Smooth muscle cell (in vitro differentiated cells): ENCODE measurements around the gene B4GALT2. TPM values are rescaled to one million over a fixed set of nuclear protein-coding genes. Genes with fewer than 3 reads are reported as not detected.

Experiments
- DNase-seq: peaks from one replicate; lab custom pipeline; 2025; ENCODE audit not compliant: unreplicated experiment; lab: John Stamatoyannopoulos, UW
- H2AFZ ChIP-seq: fragments of 200-600 bp; sonication (generic); 2 replicates; pipeline ENCODE4 v1.6.0; 2016; ENCODE audit warnings: antibody characterized with exemption, low read depth, mild to moderate bottlenecking
- H3F3A ChIP-seq: fragments of 200-600 bp; sonication (generic); 2 replicates; pipeline ENCODE4 v1.6.0; 2017; ENCODE audit warnings: antibody characterized with exemption, low read depth
- H3K27ac ChIP-seq: fragments of 200-600 bp; sonication (generic); 2 replicates; pipeline ENCODE4 v1.5.1; 2016; ENCODE audit warnings: low read depth, mild to moderate bottlenecking
- H3K27me3 ChIP-seq: fragments of 200-600 bp; sonication (generic); 2 replicates; pipeline ENCODE4 v1.6.1; 2016; ENCODE audit warnings: low read depth, mild to moderate bottlenecking
- H3K36me3 ChIP-seq: fragments of 200-600 bp; sonication (generic); 2 replicates; pipeline ENCODE4 v1.5.1; 2016; ENCODE audit warnings: low read depth
- H3K4me1 ChIP-seq: fragments of 200-600 bp; sonication (generic); 2 replicates; pipeline ENCODE4 v1.5.1; 2016; ENCODE audit warnings: low read depth
- H3K4me2 ChIP-seq: fragments of 200-600 bp; sonication (generic); 2 replicates; pipeline ENCODE4 v1.6.0; 2016; ENCODE audit warnings: mild to moderate bottlenecking
- H3K4me3 ChIP-seq: fragments of 200-600 bp; sonication (generic); 2 replicates; pipeline ENCODE4 v1.5.1; 2016; ENCODE audit warnings: mild to moderate bottlenecking
- H3K79me2 ChIP-seq: fragments of 200-600 bp; sonication (generic); 2 replicates; pipeline ENCODE4 v1.6.0; 2016; ENCODE audit warnings: low read depth, mild to moderate bottlenecking
- H3K9ac ChIP-seq: fragments of 200-600 bp; sonication (generic); 2 replicates; pipeline ENCODE4 v1.6.0; 2016; ENCODE audit warnings: low read depth
- H3K9me3 ChIP-seq: fragments of 200-600 bp; sonication (generic); replicated peaks from 2 replicates; pipeline ENCODE4 v1.5.1; 2016; ENCODE audit warnings: low read depth
- H4K20me1 ChIP-seq: fragments of 200-600 bp; sonication (generic); 2 replicates; pipeline ENCODE4 v1.6.0; 2016; ENCODE audit warnings: low read depth
- WGBS: methylation state at CpG from one replicate; pipeline ENCODE4 v1.1.7; 2016; ENCODE audit warnings: low lambda C conversion rate; 5-methylcytosine and 5-hydroxymethylcytosine counted together
- polyA plus RNA-seq: library from polyadenylated mRNA; unstranded; fragments of >200 nt; fragmentation: Nextera tagmentation; extraction: Ambion mirVana; gene quantifications from 2 replicates; pipeline ENCODE4 v1.2.1, GENCODE V29; 2016
- total RNA-seq: library from RNA; depleted of rRNA; stranded (reverse); fragments of >200 nt; gene quantifications from 2 replicates; pipeline ENCODE4 v1.2.3, GENCODE V29; 2014
- TF ChIP-seq, protein P1 (sequence below): fragments of 200-600 bp; sonication (generic); IDR thresholded peaks from 2 replicates; pipeline ENCODE4 v1.5.1; 2017; ENCODE audit warnings: borderline replicate concordance, mild to moderate bottlenecking, antibody characterized with exemption; ENCODE audit not compliant: insufficient read depth, poor library complexity, severe bottlenecking

B4GALT2 gene
- total and polyA plus RNA-seq, 2 experiments from 2014 or later: 52.4 to 135 TPM

DNA sequence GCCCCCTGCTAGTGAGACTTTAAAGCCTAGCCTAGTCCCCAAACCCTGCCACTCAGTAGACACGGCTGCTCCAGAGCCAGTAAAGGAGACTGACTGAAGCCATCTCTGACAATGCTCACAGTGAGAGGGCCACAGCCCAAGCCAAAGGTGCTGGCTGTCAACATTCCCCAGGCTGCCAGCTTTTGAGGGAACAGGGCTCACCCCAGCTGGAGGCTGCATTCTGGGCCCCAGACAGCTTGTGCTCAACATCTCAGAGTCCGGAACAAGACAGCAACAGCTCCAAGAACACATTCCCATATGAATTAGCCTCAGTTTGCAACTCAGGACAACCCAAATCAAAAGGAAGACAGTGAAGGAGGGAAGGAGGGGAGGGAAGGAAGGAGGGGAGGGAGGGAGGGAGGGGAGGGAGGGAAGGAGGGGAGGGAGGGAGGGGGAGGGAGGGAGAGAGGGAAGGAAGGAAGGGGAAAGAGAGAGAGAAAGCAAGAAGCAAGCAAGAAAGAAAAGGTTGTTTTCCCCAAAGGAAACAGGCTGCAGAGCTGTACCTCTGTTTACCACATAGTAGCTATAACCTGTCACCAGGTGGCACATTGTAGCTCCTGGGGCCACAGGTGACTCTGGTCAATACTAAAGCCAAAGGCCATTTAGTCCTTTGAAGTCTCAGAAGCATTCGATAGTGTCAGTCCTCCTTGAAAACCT is 40.0 kb upstream of the B4GALT2 start:
- 82% methylated on average over 3 of the region's 3 CpGs for WGBS
- H3K27ac ChIP-seq: no peak overlapping the region
- H3K4me1 ChIP-seq: no peaks in the 10 kb centered on the region
- no peak overlapping the region for H3K9ac ChIP-seq
- no peak overlapping the region for H3K4me2 ChIP-seq
- no peaks in the 10 kb centered on the region for H4K20me1 ChIP-seq
- DNase-seq: no peak
- no peaks in the 10 kb centered on the region for H3K79me2 ChIP-seq
- no peaks in the 10 kb centered on the region for H3K36me3 ChIP-seq
- no peak overlapping the region for H2AFZ ChIP-seq
- TF ChIP-seq, protein P1, sequence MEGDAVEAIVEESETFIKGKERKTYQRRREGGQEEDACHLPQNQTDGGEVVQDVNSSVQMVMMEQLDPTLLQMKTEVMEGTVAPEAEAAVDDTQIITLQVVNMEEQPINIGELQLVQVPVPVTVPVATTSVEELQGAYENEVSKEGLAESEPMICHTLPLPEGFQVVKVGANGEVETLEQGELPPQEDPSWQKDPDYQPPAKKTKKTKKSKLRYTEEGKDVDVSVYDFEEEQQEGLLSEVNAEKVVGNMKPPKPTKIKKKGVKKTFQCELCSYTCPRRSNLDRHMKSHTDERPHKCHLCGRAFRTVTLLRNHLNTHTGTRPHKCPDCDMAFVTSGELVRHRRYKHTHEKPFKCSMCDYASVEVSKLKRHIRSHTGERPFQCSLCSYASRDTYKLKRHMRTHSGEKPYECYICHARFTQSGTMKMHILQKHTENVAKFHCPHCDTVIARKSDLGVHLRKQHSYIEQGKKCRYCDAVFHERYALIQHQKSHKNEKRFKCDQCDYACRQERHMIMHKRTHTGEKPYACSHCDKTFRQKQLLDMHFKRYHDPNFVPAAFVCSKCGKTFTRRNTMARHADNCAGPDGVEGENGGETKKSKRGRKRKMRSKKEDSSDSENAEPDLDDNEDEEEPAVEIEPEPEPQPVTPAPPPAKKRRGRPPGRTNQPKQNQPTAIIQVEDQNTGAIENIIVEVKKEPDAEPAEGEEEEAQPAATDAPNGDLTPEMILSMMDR: no peak
- H3K4me3 ChIP-seq: no peak overlapping the region
- no peaks in the 10 kb centered on the region for H3K9me3 ChIP-seq
- H3K27me3 ChIP-seq: peaks cover 25% of the 10 kb centered on the region
- no peaks in the 10 kb centered on the region for H3F3A ChIP-seq

DNA sequence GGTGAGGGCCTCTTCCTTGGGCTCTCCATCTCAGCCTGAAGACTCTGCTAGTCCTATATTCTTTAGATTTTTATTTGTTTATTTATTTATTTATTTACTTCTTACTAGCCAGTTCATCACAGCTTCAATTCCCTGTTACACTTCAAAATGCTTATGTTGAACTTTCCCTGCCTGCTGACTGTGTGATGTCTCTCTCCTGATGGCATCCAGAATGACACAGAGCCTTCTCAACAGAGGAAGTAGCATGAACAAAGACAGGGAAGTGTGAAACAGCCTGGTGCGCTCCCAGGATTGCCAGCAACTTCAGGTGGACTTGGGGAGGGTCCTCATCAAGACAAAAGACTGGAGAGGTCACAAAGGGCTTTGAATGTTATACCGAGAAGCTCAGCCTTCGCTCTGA is 36.6 kb upstream of the B4GALT2 start:
- Histone ChIP-seq H3K4me2 (no peak overlapping the region), H4K20me1 (no peaks in the 10 kb centered on the region), H2AFZ (no peak overlapping the region), H3K9me3 (no peaks in the 10 kb centered on the region), H3K4me1 (peaks cover 2% of the 10 kb centered on the region), H3F3A (no peaks in the 10 kb centered on the region), H3K4me3 (no peak overlapping the region), H3K36me3 (no peaks in the 10 kb centered on the region), H3K9ac (no peak overlapping the region), H3K79me2 (peaks cover 3% of the 10 kb centered on the region), H3K27me3 (peaks cover 11% of the 10 kb centered on the region), H3K27ac (no peak overlapping the region)
- no peak for DNase-seq
- TF ChIP-seq, protein P1: no peak
- 85% methylated on average over 3 of the region's 3 CpGs for WGBS

DNA sequence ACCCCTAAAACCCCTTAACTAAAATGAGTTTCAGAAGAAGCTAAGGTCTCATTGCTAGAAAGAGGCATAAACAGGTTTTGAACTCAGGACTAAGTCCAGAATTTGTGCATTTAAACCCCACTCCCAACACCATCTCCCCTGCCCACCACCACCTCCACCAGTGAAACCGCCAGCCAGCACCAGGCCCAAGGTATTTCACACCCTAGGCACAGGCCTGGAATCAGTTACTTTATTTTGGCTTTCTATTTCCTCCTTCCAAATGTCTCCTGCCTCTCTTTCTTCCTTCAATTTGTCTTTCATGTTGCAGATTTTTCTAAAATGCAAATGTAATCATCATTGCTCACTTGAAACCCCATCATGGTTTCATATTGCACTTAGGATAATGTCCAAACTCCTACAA is 34.1 kb upstream of the B4GALT2 start:
- WGBS: 100% methylated on average over 1 of the region's 1 CpG
- H3K79me2 ChIP-seq: peaks cover 18% of the 10 kb centered on the region
- H2AFZ ChIP-seq: no peak overlapping the region
- H3F3A ChIP-seq: no peaks in the 10 kb centered on the region
- DNase-seq: no peak
- H3K27ac ChIP-seq: no peak overlapping the region
- no peak overlapping the region for H3K4me2 ChIP-seq
- TF ChIP-seq, protein P1: no peak
- peaks cover 8% of the 10 kb centered on the region for H3K4me1 ChIP-seq
- peaks cover 5% of the 10 kb centered on the region for H4K20me1 ChIP-seq
- H3K27me3 ChIP-seq: no peaks in the 10 kb centered on the region
- no peaks in the 10 kb centered on the region for H3K36me3 ChIP-seq
- H3K9ac ChIP-seq: no peak overlapping the region
- no peak overlapping the region for H3K4me3 ChIP-seq
- H3K9me3 ChIP-seq: no peaks in the 10 kb centered on the region
